ENCODE results near the gene CHI3L1.

Gene CHI3L1

DNA sequence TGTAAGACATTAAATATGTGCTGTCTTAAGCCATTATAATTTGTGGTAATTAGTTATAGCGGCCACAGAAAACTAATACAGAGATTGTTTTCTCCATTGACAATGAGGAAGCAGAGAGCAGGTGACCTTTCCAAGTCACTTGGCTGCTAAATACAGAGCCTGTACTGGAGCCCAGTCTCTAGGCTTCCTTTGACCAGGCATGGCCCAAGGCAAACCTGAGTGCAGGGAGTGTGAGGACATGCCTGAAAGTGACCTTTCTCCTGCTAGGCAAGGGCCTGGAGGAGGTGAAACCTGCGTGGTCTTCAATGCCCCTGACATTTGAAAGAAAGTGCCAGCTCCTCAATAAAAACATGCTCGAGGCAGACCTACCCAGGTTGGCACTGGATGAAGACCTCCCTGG lies 12.5 kb upstream of the CHI3L1 start:
- no peaks in the 10 kb centered on the region for H3F3A ChIP-seq (ENCODE audit: insufficient read depth)
- H3K9ac ChIP-seq (ENCODE audit: low read length), result no peak overlapping the region
- H3K27me3 ChIP-seq (ENCODE audit: low read length), result no peaks in the 10 kb centered on the region
- H2AFZ ChIP-seq (ENCODE audit: low read depth, low read length, severe bottlenecking), result no peak overlapping the region
- H3K9me3 ChIP-seq (ENCODE audit: insufficient read depth, low read length), result no peaks in the 10 kb centered on the region
- no peak overlapping the region for H3K4me2 ChIP-seq (ENCODE audit: low read depth, low read length, poor library complexity, severe bottlenecking)
- H4K20me1 ChIP-seq (ENCODE audit: low read depth, low read length), result no peaks in the 10 kb centered on the region
- H3K9me2 ChIP-seq (replicated peaks; ENCODE audit: insufficient read depth, low read length), result no peaks in the 10 kb centered on the region
- TF ChIP-seq, protein P1, sequence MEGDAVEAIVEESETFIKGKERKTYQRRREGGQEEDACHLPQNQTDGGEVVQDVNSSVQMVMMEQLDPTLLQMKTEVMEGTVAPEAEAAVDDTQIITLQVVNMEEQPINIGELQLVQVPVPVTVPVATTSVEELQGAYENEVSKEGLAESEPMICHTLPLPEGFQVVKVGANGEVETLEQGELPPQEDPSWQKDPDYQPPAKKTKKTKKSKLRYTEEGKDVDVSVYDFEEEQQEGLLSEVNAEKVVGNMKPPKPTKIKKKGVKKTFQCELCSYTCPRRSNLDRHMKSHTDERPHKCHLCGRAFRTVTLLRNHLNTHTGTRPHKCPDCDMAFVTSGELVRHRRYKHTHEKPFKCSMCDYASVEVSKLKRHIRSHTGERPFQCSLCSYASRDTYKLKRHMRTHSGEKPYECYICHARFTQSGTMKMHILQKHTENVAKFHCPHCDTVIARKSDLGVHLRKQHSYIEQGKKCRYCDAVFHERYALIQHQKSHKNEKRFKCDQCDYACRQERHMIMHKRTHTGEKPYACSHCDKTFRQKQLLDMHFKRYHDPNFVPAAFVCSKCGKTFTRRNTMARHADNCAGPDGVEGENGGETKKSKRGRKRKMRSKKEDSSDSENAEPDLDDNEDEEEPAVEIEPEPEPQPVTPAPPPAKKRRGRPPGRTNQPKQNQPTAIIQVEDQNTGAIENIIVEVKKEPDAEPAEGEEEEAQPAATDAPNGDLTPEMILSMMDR (IDR thresholded peaks at IDR 0.05; ENCODE audit: insufficient read depth, low read length, poor library complexity, severe bottlenecking), result no peak
- TF ChIP-seq EZH2phosphoT487 (conservative IDR thresholded peaks at IDR 0.05; ENCODE audit: low read length), result no peak
- no peak overlapping the region for H3K4me3 ChIP-seq (ENCODE audit: insufficient read depth, low read length, poor library complexity, severe bottlenecking)
- H3K27ac ChIP-seq (ENCODE audit: low read depth, low read length), result no peak overlapping the region
- no peaks in the 10 kb centered on the region for H3K36me3 ChIP-seq (ENCODE audit: low read length)
- no peaks in the 10 kb centered on the region for H3K79me2 ChIP-seq (ENCODE audit: insufficient read depth, low read length)

DNA sequence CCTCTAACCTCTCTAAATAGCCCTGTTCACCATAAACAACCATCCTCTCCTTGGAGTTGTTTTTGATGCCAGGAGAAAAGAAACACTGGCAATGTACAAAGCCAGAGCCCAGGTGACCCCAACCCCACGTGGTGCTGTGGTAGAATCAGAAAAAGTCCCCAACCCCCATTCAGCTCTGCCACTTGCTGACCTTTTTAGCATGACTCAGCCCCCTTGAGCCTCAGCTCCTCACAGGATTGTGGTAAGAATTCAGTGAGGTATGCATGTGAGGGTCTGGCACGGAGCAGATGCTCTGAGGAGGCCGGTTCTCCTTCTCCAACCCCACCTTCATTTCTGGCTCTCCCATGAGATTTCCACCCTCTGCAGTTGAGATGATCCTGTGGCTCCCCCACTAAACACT lies 11.1 kb upstream of the CHI3L1 start:
- no peaks in the 10 kb centered on the region for H4K20me1 ChIP-seq (ENCODE audit: low read depth, low read length)
- no peaks in the 10 kb centered on the region for H3K36me3 ChIP-seq (ENCODE audit: low read length)
- H3K4me3 ChIP-seq (ENCODE audit: insufficient read depth, low read length, poor library complexity, severe bottlenecking), result no peak overlapping the region
- H3K27me3 ChIP-seq (ENCODE audit: low read length), result no peaks in the 10 kb centered on the region
- H3K9ac ChIP-seq (ENCODE audit: low read length), result no peak overlapping the region
- no peak overlapping the region for H3K27ac ChIP-seq (ENCODE audit: low read depth, low read length)
- TF ChIP-seq, protein P1 (IDR thresholded peaks at IDR 0.05; ENCODE audit: insufficient read depth, low read length, poor library complexity, severe bottlenecking), result no peak
- TF ChIP-seq EZH2phosphoT487 (conservative IDR thresholded peaks at IDR 0.05; ENCODE audit: low read length), result no peak
- no peak overlapping the region for H2AFZ ChIP-seq (ENCODE audit: low read depth, low read length, severe bottlenecking)
- no peaks in the 10 kb centered on the region for H3K9me2 ChIP-seq (replicated peaks; ENCODE audit: insufficient read depth, low read length)
- H3F3A ChIP-seq (ENCODE audit: insufficient read depth), result no peaks in the 10 kb centered on the region
- no peaks in the 10 kb centered on the region for H3K79me2 ChIP-seq (ENCODE audit: insufficient read depth, low read length)
- no peak overlapping the region for H3K4me2 ChIP-seq (ENCODE audit: low read depth, low read length, poor library complexity, severe bottlenecking)
- no peaks in the 10 kb centered on the region for H3K9me3 ChIP-seq (ENCODE audit: insufficient read depth, low read length)

DNA sequence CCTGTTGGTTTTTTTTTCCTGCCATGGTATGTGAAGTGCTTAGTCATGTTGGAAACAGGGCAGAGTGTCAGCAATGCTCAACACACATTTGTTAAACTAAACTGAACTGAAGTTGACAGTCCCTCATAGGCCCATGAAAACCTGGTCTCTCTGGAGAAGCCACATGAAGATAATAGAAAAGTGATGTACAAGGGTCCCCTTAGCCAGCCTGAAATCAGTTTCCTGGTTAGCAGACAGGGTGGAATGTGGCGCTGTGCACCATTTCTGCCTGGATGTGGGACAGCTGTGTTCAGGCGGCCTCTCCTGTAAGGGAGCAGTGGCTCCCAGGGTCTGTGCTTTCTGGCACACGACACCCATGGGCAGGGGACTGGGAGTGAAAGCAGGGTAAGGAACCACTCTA lies 9.9 kb upstream of the CHI3L1 start:
- no peak overlapping the region for H3K4me3 ChIP-seq (ENCODE audit: insufficient read depth, low read length, poor library complexity, severe bottlenecking)
- H3K4me2 ChIP-seq (ENCODE audit: low read depth, low read length, poor library complexity, severe bottlenecking), result no peak overlapping the region
- H3K36me3 ChIP-seq (ENCODE audit: low read length), result no peaks in the 10 kb centered on the region
- no peak overlapping the region for H2AFZ ChIP-seq (ENCODE audit: low read depth, low read length, severe bottlenecking)
- H4K20me1 ChIP-seq (ENCODE audit: low read depth, low read length), result no peaks in the 10 kb centered on the region
- no peaks in the 10 kb centered on the region for H3F3A ChIP-seq (ENCODE audit: insufficient read depth)
- no peaks in the 10 kb centered on the region for H3K9me2 ChIP-seq (replicated peaks; ENCODE audit: insufficient read depth, low read length)
- no peaks in the 10 kb centered on the region for H3K79me2 ChIP-seq (ENCODE audit: insufficient read depth, low read length)
- no peaks in the 10 kb centered on the region for H3K9me3 ChIP-seq (ENCODE audit: insufficient read depth, low read length)
- TF ChIP-seq, protein P1 (IDR thresholded peaks at IDR 0.05; ENCODE audit: insufficient read depth, low read length, poor library complexity, severe bottlenecking), result no peak
- no peak for TF ChIP-seq EZH2phosphoT487 (conservative IDR thresholded peaks at IDR 0.05; ENCODE audit: low read length)
- H3K9ac ChIP-seq (ENCODE audit: low read length), result no peak overlapping the region
- H3K27ac ChIP-seq (ENCODE audit: low read depth, low read length), result no peak overlapping the region
- H3K27me3 ChIP-seq (ENCODE audit: low read length), result no peaks in the 10 kb centered on the region

All from SU-DHL-6 (cell line).